ENCODE results near the gene NEURL3.

The NEURL3 gene

GRCh38 chr2:96447726-96448125, 57.4 kb downstream of the NEURL3 start:
- no peak for TF ChIP-seq CTCF (IDR thresholded peaks at IDR 0.05; ENCODE audit: low read depth, low read length)
- no peak for DNase-seq (ENCODE audit: low read depth)
- no peak overlapping the region for H3K4me3 ChIP-seq (ENCODE audit: low read depth, low read length)
